ENCODE measurements around the gene PET117.

- TF ChIP-seq, protein P1, sequence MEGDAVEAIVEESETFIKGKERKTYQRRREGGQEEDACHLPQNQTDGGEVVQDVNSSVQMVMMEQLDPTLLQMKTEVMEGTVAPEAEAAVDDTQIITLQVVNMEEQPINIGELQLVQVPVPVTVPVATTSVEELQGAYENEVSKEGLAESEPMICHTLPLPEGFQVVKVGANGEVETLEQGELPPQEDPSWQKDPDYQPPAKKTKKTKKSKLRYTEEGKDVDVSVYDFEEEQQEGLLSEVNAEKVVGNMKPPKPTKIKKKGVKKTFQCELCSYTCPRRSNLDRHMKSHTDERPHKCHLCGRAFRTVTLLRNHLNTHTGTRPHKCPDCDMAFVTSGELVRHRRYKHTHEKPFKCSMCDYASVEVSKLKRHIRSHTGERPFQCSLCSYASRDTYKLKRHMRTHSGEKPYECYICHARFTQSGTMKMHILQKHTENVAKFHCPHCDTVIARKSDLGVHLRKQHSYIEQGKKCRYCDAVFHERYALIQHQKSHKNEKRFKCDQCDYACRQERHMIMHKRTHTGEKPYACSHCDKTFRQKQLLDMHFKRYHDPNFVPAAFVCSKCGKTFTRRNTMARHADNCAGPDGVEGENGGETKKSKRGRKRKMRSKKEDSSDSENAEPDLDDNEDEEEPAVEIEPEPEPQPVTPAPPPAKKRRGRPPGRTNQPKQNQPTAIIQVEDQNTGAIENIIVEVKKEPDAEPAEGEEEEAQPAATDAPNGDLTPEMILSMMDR (IDR thresholded peaks at IDR 0.05): no peak
- TF ChIP-seq EZH2 (IDR thresholded peaks at IDR 0.05; ENCODE audit: borderline replicate concordance, insufficient read depth, low read depth, low read length, poor library complexity, severe bottlenecking): no peak
Measured at GRCh38 chr20:18139832-18140231, 2.2 kb downstream of the PET117 start.

All from B cell (primary cell).